Measurements from ENCODE around the gene METTL27.

DNA sequence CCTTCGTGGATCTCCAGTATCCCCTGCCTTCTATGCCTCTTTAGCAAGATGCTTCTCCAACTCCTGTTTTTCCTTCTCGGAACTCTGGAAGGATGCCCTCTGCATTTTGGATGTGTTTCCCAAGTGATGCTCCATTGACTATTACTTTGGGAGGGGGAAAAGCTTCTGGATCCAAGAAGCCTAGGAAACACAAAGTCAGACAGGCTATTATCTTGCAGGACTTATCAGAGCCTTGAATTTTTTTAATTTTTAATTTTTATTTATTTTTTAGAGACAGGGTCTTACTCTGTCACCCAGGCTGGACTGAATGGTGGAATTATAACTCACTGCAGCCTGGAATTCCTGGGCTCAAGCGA is 39.7 kb upstream of the METTL27 start:
- no peak for TF ChIP-seq CTCF (conservative IDR thresholded peaks at IDR 0.05; ENCODE audit: low read length)
- TF ChIP-seq EZH2phosphoT487 (IDR thresholded peaks at IDR 0.05; ENCODE audit: borderline replicate concordance): no peak

Measured in Loucy (cell line).